Measurements from ENCODE around the gene ADCK2.

GRCh38 chr7:140688341-140688740, 15.6 kb downstream of the ADCK2 start:
- TF ChIP-seq CTCF (conservative IDR thresholded peaks at IDR 0.05; ENCODE audit: low read length), result no peak
- no peak for TF ChIP-seq EZH2phosphoT487 (IDR thresholded peaks at IDR 0.05; ENCODE audit: borderline replicate concordance)

All from Loucy (cell line).